GM19035 (cell line): ENCODE data around the gene KYNU.
"Not testable (repeated sequence)": the region's sequence is repeated elsewhere in the genome, so short reads cannot be mapped to it uniquely, and the experiment has no call there.

ENCODE experiments used
- ATAC-seq: cut with Tn5 transposase; IDR thresholded peaks from one replicate; pipeline ENCODE4 v1.9.1; 2021; ENCODE audit not compliant: unreplicated experiment

Gene KYNU

GRCh38 chr2:142870526-142870925, 6.9 kb upstream of the KYNU start:
- no peak for ATAC-seq

- ATAC-seq = no peak
These were observed 6.1 kb upstream of the KYNU start for GRCh38 chr2:142871396-142871795.

- no peak for ATAC-seq
These were observed 4.4 kb upstream of the KYNU start for GRCh38 chr2:142872882-142873724.

- peak; percentile 22 for ATAC-seq
These were observed 3.6 kb upstream of the KYNU start for GRCh38 chr2:142873831-142874287.

- no peak for ATAC-seq
These were observed 3.1 kb upstream of the KYNU start for GRCh38 chr2:142874293-142874814.

GRCh38 chr2:142875010-142875409, 2.5 kb upstream of the KYNU start:
- ATAC-seq = no peak

GRCh38 chr2:142875652-142876051, 1.8 kb upstream of the KYNU start:
- no peak for ATAC-seq

- no peak for ATAC-seq
These were observed 1.0 kb upstream of the KYNU start for GRCh38 chr2:142876423-142876822.

- ATAC-seq = peak; percentile 37
These were observed 691 bp downstream of the KYNU start for GRCh38 chr2:142878031-142878678.

GRCh38 chr2:142879151-142879550, 1.7 kb downstream of the KYNU start:
- no peak for ATAC-seq

- no peak for ATAC-seq
These were observed 2.8 kb downstream of the KYNU start for GRCh38 chr2:142880279-142880678.

- ATAC-seq = no peak
These were observed 4.2 kb downstream of the KYNU start for GRCh38 chr2:142881619-142882018.

GRCh38 chr2:142882500-142882899, 5.0 kb downstream of the KYNU start:
- not testable (repeated sequence) for ATAC-seq

GRCh38 chr2:142883526-142883925, 6.1 kb downstream of the KYNU start:
- no peak for ATAC-seq

GRCh38 chr2:142885543-142885942, 8.1 kb downstream of the KYNU start:
- ATAC-seq = no peak

GRCh38 chr2:142892715-142893114, 15.3 kb downstream of the KYNU start:
- ATAC-seq = peak; percentile 99

GRCh38 chr2:142893241-142893640, 15.8 kb downstream of the KYNU start:
- no peak for ATAC-seq

GRCh38 chr2:142897807-142898206, 20.3 kb downstream of the KYNU start:
- ATAC-seq = no peak

GRCh38 chr2:142900327-142900726, 22.9 kb downstream of the KYNU start:
- not testable (repeated sequence) for ATAC-seq

- ATAC-seq = no peak
These were observed 24.3 kb downstream of the KYNU start for GRCh38 chr2:142901780-142902179.

GRCh38 chr2:142903726-142904125, 26.3 kb downstream of the KYNU start:
- ATAC-seq = not testable (repeated sequence)

- ATAC-seq = no peak
These were observed 30.2 kb downstream of the KYNU start for GRCh38 chr2:142907653-142908052.
